Femur (tissue), 1 donor: Measurements from ENCODE around the gene LDB3.
"Not testable (repeated sequence)": the region's sequence is repeated elsewhere in the genome, so short reads cannot be mapped to it uniquely, and the experiment has no call there.

ENCODE experiments used
- DNase-seq: peaks from one replicate; pipeline ENCODE4 v3.0.0-alpha.2; 2017

Gene LDB3

GRCh38 chr10:86733260-86733671, 65.0 kb downstream of the LDB3 start:
- DNase-seq, result peak; percentile 53

GRCh38 chr10:86734207-86734988, 66.1 kb downstream of the LDB3 start:
- DNase-seq, result no peak

DNA sequence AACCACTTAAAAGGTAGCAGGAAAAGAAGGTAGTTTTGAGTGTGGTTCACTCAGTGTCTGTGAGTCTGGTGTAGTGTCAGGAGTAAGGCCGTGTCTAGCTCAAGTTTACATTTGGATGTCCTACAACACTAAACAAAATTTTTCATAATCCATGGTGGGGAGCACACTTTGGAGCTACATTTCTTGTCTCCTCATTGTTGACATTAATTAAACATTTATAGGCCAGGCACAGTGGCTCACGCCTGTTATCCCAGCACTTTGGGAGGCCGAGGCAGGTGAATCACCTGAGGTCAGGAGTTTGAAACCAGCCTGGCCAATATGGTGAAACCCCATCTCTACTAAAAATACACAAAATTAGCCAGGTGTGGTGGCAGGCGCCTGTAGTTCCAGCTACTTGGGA, 67.0 kb downstream of the LDB3 start:
- DNase-seq, result not testable (repeated sequence)

DNA sequence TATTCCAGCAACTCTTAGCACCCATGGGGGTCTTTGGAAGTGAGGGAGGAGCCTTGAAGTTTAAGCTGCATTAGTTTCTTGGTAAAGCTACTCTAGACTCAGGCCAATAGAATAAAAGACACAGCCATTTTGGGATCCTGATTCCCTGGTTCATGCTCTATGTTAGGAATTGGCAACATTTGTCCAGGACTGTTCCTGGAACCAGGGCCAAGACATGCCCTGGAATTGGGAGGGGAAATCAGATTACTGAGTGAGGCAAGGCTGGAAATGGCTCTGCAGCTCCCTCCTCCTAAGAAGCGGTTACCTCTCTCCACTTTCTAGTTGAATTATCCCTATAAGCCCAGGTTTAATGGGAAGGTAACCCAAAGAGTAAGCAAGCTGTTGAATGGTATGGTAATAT, 73.9 kb downstream of the LDB3 start:
- DNase-seq, result no peak

- no peak for DNase-seq
These were observed 75.9 kb downstream of the LDB3 start for GRCh38 chr10:86744067-86744725.

DNA sequence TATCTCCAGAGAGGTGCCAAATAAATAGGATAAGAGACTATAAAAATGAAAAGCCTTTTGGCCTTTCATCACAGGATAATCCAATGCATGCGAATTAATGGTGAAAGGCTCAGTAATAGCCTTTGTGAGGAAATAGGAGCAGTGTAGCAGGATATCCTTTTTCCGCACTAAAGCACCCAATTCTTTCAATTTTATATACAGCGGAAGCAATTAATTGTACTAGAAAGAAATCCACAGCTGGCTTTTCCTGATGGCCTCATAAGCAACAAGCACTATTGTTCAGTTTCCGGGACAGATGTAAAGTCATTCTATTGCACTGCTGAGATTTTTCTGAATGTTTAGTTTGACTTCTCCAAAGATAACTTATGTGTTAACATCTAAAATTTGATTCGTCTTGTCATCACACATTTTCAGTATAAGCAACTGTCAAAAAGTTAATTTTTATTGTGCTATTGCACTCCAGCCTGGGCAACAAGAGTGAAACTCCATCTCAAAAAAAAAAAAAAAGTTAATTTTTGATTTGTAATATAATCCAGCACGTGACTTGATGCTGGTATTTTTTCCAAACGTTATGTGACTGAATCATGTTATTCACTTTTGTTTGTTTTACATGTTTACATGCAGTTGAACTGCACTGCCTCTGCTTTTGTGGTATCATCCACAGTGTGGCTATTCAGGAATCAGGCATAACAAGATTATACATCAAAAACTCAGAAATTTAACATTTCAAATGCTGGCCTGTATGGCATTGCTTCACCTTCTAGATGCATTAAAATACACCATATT, 79.7 kb downstream of the LDB3 start:
- DNase-seq, result no peak

GRCh38 chr10:86749854-86750253, 81.5 kb downstream of the LDB3 start:
- DNase-seq, result no peak

GRCh38 chr10:86751477-86751876, 83.2 kb downstream of the LDB3 start:
- no peak for DNase-seq

DNA sequence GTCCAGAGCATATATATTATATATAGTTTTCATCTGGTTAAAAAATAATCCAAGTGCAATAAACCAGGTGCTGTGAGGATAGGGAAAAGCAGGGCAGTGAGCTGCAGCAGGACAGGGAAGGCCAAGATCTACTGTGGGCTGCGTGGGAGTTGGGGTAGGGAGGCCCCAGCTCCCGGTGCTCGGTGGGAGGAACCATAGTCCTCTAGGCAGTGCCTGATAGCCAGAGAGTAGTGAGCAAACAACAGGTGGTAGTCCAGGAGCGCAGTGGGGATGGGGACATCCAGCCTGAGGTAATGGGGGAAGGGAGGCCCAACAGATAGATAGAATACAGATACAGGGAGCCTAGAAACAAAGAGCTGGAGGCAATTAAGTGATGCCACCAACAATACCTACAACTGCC, 84.0 kb downstream of the LDB3 start:
- no peak for DNase-seq

GRCh38 chr10:86753051-86753450, 84.7 kb downstream of the LDB3 start:
- no peak for DNase-seq

- no peak for DNase-seq
These were observed 85.5 kb downstream of the LDB3 start for GRCh38 chr10:86753638-86754434.

- no peak for DNase-seq
These were observed 87.1 kb downstream of the LDB3 start for GRCh38 chr10:86755454-86755739.

DNA sequence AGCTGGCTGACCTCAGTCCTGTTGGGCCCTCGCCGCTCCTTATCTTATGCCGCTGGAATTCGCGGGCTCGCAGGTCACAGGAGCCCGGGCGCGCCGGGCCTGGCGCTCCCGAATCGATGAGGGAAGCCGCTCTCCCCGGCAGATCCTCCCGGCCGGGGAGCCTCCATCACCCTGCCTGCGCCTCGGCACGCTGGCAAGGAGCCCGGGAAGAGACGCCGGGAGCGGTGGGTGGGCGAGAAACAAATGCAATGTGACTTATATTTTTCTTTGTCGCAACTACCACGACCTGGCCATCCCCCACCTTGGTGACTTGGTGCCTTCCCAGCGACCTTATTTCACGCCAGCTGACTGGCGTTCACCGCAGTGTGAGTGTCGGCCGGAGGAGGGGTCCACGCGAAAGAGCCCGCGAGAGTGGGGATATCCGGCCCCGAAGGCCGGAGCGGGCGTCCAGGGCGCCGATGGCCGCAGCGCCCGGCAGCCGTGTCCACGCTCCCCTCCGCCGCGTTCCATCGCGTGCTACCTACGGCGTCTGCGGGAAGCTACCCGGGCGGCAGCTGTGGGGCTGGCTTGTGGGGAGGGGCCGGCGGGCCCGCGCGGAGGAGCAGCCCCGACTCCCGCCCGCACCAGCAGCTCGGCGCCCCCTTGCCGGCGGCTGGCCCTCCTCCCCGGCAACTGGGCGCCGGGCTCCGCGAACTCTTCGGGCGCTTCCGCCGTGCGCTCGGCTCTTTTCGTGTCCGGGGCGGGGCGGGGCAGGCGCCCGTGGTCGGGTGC, 87.6 kb downstream of the LDB3 start:
- peak; percentile 96 for DNase-seq

DNA sequence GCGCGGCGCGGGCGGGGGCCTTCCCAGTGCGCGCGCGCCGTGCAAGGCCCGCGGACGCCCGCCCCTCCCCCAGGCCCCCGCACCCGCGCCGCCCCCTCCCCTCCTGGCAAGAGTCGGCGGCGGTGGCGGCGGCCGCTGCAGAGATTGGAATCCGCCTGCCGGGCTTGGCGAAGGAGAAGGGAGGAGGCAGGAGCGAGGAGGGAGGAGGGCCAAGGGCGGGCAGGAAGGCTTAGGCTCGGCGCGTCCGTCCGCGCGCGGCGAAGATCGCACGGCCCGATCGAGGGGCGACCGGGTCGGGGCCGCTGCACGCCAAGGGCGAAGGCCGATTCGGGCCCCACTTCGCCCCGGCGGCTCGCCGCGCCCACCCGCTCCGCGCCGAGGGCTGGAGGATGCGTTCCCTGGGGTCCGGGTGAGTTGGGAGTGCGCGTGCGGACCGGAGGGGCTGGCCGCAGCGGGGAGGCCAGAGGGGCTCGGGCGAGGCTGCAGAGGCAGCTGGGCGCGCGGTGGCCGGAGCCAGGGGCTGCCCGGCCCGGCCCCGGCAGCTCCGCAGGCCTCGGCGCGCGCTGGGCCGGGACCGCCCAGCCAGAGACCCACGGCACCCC, 88.3 kb downstream of the LDB3 start, which contains the start of gene BMPR1A:
Gene BMPR1A (plus strand): TSS at position 109 of the 602 bp plus-strand sequence. CDS start 119,400 bp downstream, outside the sequence.
- no peak for DNase-seq

- DNase-seq, result peak; percentile 73
These were observed 89.0 kb downstream of the LDB3 start for GRCh38 chr10:86757113-86757972.

DNA sequence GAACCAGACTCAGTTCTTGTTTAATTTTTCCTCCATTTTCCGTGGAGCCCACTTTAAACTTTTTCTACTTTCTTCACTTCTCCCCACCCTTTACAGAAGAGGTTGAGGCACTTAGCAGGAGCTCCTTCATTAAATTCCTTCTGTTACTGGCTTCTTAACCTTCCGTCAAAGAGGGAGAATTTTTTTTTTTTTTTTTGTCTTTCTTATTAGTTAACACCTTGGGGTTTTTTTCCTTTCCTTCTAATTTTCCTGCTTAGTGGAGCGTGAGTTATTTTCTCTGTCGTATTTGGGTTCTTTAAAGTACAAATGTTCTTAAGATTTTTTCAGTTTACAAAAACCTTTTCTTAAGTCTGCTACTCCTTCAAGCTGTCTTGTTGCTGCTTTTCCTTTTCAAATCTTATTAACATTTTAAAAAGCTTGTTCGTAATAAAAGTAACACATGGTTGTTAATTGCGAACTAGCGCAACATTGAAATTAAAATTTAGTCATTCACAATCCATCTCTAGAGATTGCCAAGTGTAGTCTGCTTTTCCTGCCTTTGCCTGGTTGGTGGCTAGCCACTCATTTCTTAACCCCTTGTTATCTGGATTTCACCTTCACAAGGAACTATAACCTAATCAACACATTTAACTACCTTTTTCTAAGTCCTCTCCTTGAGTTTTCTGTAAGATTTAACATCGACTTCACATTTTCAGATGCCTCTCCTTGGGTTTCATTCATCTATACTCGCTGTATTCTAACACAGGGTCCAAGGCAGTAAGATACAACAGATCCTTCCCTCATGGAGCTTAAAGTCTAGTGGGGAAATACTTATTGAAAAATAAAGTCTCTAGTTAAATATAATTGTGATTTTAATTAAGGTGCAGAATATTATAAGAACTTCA, 90.1 kb downstream of the LDB3 start:
- DNase-seq, result no peak

DNA sequence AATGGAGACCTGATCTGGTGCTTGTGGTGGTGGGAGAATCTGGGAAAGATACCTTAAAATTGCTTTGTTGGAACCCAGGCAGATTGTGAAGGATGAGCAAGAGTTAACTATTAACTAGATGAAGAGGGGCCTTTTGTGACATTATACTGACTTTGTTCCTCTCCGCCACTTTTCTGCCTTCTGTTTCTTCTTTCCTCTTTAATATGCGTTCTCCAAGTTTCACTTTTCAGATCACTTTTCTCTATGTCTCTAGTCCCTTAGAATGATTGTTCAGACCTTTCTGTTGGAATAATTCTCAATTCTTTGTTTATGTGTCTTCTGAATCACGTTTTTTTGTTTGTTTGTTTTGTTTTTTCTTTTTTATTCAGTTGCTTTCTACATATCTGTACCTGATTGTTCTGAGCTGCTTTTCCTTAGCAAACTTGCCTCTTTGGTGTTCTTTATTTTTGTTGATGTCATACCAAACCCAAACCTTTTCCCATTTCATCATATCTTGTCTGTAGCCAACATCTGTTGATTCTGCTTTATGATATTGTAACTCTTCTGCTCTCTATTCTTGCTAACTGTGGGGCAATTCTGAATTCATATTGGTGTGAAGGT, 90.9 kb downstream of the LDB3 start:
- no peak for DNase-seq

DNA sequence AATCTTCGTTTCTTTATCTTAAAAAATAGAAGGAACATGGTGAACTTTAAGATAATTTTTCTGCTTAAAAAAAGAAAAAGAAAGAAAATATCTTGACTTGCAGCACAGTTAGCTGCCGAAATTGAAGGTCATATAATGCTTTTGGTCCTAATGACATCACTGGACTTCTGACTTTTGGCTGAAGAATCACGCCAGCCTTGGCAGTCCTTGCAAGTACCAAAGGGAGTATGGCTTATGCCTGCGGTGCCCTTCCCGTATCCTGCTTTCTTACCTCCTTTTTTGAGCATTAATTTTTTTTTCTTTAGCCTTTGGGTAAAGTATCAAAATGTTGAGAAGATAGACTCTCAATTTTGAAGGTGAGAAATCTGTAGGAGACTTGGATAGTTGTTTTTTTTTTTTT, 95.1 kb downstream of the LDB3 start:
- DNase-seq, result no peak

DNA sequence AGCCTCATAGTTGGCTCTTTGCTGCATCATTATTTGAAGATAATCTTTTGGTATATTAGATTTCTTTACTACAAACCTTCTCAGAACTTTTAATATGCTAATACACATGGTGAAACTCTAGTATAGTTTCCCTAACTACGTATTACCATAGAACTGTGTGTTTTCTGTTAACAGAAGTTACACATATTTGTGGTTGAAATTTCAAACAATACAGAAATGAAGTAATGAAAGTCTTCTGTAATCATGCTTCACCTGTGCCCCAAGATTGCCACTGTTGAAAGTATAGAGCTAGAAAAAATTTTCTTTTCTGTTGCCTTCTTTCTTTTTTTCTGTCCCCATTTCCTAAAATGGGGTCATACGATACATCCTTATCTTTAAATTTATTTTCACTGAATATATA, 97.2 kb downstream of the LDB3 start:
- no peak for DNase-seq
